Measurements from ENCODE around the gene TGFB2.

TGFB2 gene

GRCh38 chr1:218439541-218440295 lies 94.6 kb downstream of the TGFB2 start:
- ATAC-seq (ENCODE audit: insufficient read depth, low read depth) = no peak

GRCh38 chr1:218443255-218443654 lies 98.1 kb downstream of the TGFB2 start:
- Histone ChIP-seq H4K20me1 (ENCODE audit: insufficient read depth, low read length) (no peaks in the 10 kb centered on the region), H3K4me2 (ENCODE audit: insufficient read depth, low read length) (no peak overlapping the region), H3K36me3 (ENCODE audit: insufficient read depth, low read length) (no peaks in the 10 kb centered on the region), H3K4me1 (ENCODE audit: insufficient read depth, low read length) (no peaks in the 10 kb centered on the region), H3K4me3 (ENCODE audit: low read depth in 1 of 2, low read length in 2 of 2) (no peak overlapping the region), H3K9ac (ENCODE audit: low read depth, low read length) (no peak overlapping the region), H3K9me3 (ENCODE audit: insufficient read depth, low read length, severe bottlenecking) (no peaks in the 10 kb centered on the region), H3K27ac (ENCODE audit: low read length) (no peak overlapping the region), H3K79me2 (ENCODE audit: insufficient read depth, low read length) (no peaks in the 10 kb centered on the region), H3K27me3 (ENCODE audit: insufficient read depth, low read length, poor library complexity) (no peaks in the 10 kb centered on the region), H2AFZ (ENCODE audit: low read depth, low read length) (no peak overlapping the region)
- ATAC-seq (ENCODE audit: insufficient read depth, low read depth) (no peak), DNase-seq (no peak)
- TF ChIP-seq EZH2 (IDR thresholded peaks at IDR 0.05; ENCODE audit: borderline replicate concordance, low read depth, low read length, severe bottlenecking) (no peak), CTCF (IDR thresholded peaks at IDR 0.05; ENCODE audit: borderline replicate concordance, extremely low read depth, low read length, poor library complexity, severe bottlenecking) (no peak)

More at GRCh38 chr1:218439541-218440295, 94.6 kb downstream of the TGFB2 start:
- Histone ChIP-seq H4K20me1 (ENCODE audit: insufficient read depth, low read length) (no peaks in the 10 kb centered on the region), H3K27ac (ENCODE audit: low read length) (no peak overlapping the region), H3K9me3 (ENCODE audit: insufficient read depth, low read length, severe bottlenecking) (no peaks in the 10 kb centered on the region), H2AFZ (ENCODE audit: low read depth, low read length) (no peak overlapping the region), H3K4me2 (ENCODE audit: insufficient read depth, low read length) (no peak overlapping the region), H3K79me2 (ENCODE audit: insufficient read depth, low read length) (no peaks in the 10 kb centered on the region), H3K9ac (ENCODE audit: low read depth, low read length) (no peak overlapping the region), H3K27me3 (ENCODE audit: insufficient read depth, low read length, poor library complexity) (no peaks in the 10 kb centered on the region), H3K4me1 (ENCODE audit: insufficient read depth, low read length) (no peaks in the 10 kb centered on the region), H3K4me3 (ENCODE audit: low read depth in 1 of 2, low read length in 2 of 2) (no peak overlapping the region), H3K36me3 (ENCODE audit: insufficient read depth, low read length) (no peaks in the 10 kb centered on the region)
- no peak for DNase-seq
- TF ChIP-seq EZH2 (IDR thresholded peaks at IDR 0.05; ENCODE audit: borderline replicate concordance, low read depth, low read length, severe bottlenecking) = no peak
- no peak for TF ChIP-seq CTCF (IDR thresholded peaks at IDR 0.05; ENCODE audit: borderline replicate concordance, extremely low read depth, low read length, poor library complexity, severe bottlenecking)

GRCh38 chr1:218444173-218444572 lies 99.0 kb downstream of the TGFB2 start:
- no peak overlapping the region for H3K4me2 ChIP-seq (ENCODE audit: insufficient read depth, low read length)
- no peak overlapping the region for H3K4me3 ChIP-seq (ENCODE audit: low read depth in 1 of 2, low read length in 2 of 2)
- H4K20me1 ChIP-seq (ENCODE audit: insufficient read depth, low read length) = no peaks in the 10 kb centered on the region
- DNase-seq (no peak), ATAC-seq (ENCODE audit: insufficient read depth, low read depth) (no peak)
- no peak overlapping the region for H3K27ac ChIP-seq (ENCODE audit: low read length)
- H2AFZ ChIP-seq (ENCODE audit: low read depth, low read length) = no peak overlapping the region
- H3K27me3 ChIP-seq (ENCODE audit: insufficient read depth, low read length, poor library complexity) = no peaks in the 10 kb centered on the region
- no peaks in the 10 kb centered on the region for H3K9me3 ChIP-seq (ENCODE audit: insufficient read depth, low read length, severe bottlenecking)
- H3K79me2 ChIP-seq (ENCODE audit: insufficient read depth, low read length) = no peaks in the 10 kb centered on the region
- H3K9ac ChIP-seq (ENCODE audit: low read depth, low read length) = no peak overlapping the region
- TF ChIP-seq EZH2 (IDR thresholded peaks at IDR 0.05; ENCODE audit: borderline replicate concordance, low read depth, low read length, severe bottlenecking) (no peak), CTCF (IDR thresholded peaks at IDR 0.05; ENCODE audit: borderline replicate concordance, extremely low read depth, low read length, poor library complexity, severe bottlenecking) (no peak)
- no peaks in the 10 kb centered on the region for H3K4me1 ChIP-seq (ENCODE audit: insufficient read depth, low read length)
- H3K36me3 ChIP-seq (ENCODE audit: insufficient read depth, low read length) = no peaks in the 10 kb centered on the region

Measured in DND-41 (cell line).